ENCODE measurements around the gene NSD1. TPM values are rescaled to one million over a fixed set of nuclear protein-coding genes. Genes with fewer than 3 reads are reported as not detected.
"Not testable (repeated sequence)": the region's sequence is repeated elsewhere in the genome, so short reads cannot be mapped to it uniquely, and the experiment has no call there.

Gene NSD1
- total RNA-seq, 1 donor from 2014 or later: 82.1 TPM

DNA sequence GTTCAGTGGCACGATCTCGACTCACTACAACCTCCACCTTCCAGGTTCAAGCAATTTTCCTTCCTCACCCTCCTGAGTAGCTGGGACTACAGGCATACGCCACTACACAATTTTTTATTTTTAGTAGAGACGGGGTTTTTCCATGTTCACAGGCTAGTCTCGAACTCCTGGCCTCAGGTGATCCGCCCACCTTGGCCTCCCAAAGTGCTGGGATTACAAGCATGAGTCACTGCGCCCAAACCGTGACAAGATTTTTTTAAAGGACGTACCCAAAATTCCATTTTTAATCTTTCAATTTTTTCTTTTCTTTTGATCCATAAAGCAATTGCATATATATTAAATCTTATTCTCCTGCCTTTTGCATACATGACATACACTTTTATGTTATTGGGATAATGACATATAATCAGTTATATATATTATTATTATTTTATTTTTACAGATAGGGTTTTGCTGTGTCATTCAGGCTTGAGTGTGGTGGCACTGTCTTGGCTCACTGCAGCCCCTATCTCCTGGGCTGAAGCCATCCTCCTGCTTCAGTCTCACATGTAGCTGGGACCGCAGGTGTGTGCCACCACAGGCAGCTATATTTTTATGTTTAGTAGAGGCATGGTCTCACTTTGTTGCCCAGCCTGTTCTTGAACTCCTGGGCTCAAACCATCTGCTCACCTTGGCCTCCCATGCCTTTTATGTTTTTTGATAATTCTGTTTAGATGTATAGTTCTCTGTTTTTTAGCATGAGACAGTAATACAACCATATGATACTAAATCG lies 98.1 kb downstream of the NSD1 start:
- no peak for DNase-seq (ENCODE audit: low spot score)

DNA sequence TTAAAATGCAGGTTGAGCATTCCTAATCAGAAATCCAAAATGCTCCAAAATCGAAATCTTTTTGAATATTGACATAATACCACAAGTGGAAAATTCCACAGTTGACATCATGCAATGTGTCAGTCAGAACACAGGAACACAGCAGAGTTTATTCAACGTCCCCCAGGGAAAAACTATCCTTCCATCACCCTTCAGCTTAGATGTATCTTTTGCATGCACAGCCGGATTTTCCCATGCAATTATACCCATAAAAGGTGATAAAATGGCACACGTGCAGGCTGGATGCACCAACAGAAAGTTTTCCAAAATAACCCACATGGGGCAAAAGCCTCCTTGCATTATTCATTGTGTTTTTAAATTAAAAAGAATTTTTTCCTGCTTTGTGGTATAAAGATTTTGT lies 98.8 kb downstream of the NSD1 start:
- DNase-seq (ENCODE audit: low spot score): no peak

DNA sequence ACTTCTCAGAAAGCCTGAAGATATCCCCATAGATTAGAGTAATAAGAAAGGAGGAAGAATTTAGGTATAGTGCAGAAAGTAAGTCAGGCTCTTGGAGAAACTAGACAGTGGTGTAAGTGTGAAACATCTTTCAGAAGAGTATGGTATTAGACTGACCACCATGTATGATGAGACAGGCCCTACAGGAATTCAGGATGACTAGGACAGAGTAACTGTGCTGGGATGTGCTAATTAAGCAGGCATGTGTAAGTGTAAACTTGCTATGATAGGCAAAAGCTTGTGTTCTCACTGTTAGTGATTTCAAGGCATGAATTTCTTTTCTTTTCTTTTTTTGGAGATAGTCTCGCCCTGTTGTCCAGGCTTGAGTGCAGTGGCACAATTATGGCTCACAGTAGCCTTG lies 99.2 kb downstream of the NSD1 start:
- no peak for DNase-seq (ENCODE audit: low spot score)

DNA sequence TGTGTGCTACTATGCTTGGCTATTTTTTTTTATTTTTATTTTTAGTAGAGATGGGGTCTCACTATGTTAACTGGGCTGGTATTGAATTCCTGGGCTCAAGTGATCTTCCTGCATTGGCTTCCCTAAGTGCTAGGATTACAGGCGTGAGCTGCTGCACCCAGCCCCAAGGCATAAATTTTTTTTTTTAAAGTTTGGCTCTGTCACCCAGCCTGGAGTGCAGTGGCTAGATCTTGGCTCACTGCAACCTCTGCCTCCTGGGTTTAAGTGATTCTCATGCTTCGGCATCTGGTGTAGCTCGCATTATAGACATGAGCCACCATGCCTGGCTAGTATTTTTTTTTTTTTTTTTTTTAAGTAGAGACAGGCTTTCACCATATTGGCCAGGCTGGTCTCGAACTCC lies 99.6 kb downstream of the NSD1 start:
- DNase-seq (ENCODE audit: low spot score): no peak

DNA sequence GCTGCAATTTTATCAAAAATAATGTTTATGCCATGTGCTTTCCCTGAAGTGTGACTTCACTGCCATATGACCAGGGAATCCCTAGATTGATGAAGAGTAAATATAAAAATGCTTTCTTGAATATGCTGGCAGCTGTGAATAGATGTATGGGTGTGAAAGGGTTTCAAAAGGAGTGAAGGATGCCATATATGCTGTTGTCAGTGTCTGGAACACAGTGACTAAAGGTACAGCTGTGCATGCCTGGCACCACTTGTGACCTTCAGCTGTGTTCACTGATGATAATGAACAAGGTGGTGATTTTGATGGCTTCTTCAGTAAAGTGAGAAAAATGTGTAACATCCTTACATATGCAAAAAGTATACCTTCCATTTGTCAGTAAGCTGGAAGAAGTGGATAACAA lies 100.2 kb downstream of the NSD1 start:
- DNase-seq (ENCODE audit: low spot score): no peak

DNA sequence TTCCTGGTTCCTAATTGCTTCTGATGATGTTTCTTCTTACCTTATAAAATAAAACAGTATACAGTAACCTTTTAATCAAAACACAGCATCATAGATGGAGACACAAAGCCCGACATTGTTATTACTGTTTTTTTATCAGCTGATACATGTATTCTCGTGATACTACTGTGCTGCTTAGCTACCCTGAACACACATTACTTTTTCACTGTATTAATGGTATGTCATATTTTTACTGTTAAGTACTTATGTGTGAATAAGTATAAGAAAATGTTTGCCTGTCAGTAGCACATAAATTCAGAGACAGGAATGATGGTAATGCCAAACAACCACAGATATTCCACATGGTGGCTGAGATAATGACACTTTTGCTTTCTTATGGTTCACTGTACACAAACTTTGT lies 101.3 kb downstream of the NSD1 start:
- DNase-seq (ENCODE audit: low spot score): no peak

DNA sequence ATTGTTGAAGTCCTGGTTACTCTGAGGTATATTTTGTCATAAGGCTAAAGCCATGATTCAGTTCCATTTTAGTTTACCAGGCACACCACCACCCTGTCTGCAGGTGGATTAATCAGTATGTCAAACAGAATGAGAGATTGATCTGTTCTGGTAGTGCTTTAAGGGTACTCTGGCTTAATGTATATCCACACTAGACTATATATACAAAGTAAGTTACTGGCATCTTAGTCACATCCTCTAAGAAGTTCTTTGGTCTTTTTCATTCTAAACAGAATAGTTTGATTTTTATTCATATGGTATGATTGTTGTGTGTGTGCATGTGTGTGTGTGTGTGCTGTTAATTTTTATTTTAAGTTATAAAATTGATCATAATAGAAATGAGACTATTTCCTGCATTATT lies 108.2 kb downstream of the NSD1 start:
- DNase-seq (ENCODE audit: low spot score): no peak

DNA sequence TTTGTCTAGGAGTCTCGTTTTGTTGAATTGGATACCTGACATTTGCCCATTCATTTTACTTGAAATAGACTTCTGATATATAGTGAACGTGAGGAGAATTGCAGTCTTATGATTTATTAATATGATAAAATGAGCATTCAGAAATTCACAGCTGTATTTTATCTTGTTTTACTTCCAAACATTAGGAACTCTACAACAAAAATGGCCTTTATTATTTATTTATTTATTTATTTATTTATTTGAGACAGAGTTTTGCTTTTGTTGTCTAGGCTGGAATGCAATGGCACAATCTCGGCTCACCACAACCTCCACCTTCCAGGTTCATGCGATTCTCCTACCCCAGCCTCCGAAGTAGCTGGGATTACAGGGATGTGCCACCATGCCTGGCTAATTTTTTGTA lies 108.7 kb downstream of the NSD1 start:
- no peak for DNase-seq (ENCODE audit: low spot score)

DNA sequence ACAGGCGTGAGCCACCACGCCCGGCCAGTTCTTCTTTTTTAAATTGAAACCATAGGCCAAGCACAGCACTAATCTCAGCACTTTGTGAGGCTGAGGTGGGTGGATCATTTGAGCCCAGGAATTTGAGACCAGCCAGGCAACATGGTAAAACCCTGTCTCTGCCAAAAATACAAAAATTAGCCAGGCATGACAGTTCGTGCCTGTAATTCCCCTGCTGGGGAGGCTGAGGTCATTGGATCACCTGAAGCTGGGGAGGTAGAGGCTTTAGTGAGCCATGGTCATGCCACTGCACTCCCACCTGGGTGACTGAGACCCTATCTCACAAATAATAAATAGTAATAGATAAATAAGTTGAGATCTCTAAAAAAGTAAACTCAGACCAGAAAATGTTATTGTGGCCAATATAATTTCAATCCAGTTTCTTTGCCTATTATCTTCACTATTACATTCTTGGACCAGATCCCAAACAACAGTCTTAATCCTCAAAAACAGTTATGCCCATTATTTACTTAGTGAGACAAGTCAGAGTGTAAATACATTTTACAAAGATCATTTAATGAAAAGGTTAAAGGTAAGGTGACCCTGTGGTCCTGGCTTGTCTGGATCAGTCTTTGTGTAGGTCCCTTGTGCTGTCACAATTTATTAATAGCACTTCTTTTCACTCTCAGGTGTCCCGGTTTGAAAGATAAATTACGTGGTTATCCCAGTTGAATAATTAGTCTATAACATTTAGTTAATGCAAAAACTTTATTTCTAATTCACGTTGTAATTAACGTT lies 116.4 kb downstream of the NSD1 start:
- no peak for DNase-seq (ENCODE audit: low spot score)

DNA sequence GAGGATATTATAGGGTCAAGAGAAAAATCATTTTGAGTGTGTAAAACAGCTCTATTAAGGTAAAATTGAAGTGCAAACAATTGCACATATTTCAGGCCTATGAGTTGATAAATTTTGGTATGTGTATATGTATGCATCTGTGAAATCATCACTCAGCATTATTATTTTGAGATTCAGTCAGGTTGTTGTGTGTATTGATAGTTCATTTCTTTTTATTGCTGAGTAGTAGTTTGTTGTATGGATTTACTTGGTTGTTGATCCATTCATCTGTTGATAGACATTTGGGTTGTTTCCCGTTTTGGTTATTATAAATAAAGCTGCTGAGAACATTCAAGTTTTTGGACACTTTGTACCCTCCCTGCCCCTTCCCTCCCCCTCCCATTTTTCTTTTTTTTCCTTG lies 119.7 kb downstream of the NSD1 start:
- DNase-seq (ENCODE audit: low spot score): no peak

DNA sequence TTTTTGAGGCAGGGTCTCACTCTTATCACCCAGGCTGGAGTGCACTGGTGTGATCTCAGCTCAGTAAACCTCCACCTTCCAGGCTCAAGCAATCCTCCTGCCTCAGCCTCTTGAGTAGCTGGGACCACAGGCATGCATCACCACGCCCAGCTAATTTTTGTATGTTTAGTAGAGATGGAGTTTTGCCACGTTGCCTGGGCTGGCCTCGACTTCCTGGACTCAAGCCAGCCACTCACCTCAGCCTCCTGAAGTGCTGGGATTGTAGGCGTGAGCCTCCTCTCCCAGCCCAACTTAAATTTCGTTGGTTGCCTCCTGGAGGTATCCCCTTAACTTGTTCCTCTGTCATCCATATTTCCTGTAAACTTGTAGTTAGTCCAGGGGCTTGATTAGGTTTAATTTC lies 122.7 kb downstream of the NSD1 start:
- no peak for DNase-seq (ENCODE audit: low spot score)

DNA sequence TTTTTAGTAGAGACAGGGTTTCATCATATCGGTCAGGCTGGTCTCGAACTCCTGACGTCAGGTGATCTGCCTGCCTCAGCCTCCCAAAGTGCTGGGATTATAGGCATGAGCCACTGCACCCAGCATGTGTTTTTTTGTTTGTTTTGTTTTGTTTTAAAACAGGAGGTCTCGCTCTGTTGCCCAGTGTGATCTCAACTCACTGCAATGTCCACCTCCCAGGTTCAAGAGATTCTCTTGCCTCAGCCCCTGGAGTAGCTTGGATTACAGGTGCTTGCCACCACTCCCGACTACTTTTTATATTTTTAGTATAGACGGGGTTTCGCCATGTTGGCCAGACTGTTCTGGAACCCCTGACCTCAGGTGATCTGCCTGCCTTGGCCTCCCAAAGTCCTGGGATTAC lies 125.1 kb downstream of the NSD1 start:
- not testable (repeated sequence) for DNase-seq (ENCODE audit: low spot score)

DNA sequence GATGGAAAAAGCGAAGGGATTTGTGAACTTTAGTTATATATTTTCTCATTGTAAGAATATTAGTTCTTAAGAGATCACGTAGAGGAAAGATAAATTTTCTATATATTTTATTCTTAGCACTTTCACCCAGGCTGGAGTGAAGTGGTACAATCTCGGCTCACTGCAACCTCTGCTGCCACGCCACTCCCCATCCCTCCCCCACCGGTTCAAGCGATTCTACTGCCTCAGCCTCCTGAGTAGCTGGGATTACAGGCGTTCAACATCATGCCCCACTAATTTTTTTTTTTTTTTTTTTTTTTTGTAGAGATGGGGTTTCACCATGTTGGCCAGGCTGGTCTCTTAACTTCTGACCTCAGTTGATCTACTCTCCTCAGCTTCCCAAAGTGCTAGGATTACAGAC lies 127.4 kb downstream of the NSD1 start:
- DNase-seq (ENCODE audit: low spot score): no peak

DNA sequence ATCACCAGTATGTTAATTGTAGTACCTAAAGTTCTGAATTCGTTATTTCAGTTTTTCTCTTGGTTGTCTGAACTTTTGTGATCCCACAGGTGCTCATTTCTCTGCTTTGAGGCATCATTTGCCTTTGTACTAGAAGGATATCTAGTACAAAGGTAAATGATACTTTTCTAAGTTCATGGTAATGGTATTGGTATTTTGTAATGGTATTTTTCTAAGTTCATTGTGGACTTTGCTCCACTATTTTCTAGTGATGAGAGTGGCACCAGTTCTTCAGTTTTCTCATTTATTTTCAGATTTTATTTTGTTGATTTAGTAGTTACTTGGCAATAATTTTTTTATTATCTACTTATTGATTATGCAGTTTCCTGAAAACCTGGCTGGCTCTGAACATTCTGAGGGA lies 127.9 kb downstream of the NSD1 start:
- no peak for DNase-seq (ENCODE audit: low spot score)

DNA sequence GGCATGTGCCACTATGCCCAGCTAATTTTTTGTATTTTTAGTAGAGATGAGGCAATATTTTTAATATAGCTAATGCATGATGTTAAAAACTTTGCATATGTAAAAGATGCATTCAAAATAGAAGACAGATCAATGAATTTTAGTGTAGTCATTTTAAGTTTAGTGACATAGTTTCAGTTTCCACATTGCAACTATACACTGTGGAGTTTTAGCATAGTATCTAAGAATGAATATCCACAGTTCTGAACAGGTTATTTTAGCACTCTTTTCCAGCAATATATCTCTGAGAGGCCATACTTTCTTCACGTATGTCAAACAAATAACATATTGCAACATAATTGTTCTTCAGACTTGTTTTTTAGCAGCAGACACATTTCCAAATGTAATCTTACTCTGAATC lies 130.6 kb downstream of the NSD1 start:
- no peak for DNase-seq (ENCODE audit: low spot score)

DNA sequence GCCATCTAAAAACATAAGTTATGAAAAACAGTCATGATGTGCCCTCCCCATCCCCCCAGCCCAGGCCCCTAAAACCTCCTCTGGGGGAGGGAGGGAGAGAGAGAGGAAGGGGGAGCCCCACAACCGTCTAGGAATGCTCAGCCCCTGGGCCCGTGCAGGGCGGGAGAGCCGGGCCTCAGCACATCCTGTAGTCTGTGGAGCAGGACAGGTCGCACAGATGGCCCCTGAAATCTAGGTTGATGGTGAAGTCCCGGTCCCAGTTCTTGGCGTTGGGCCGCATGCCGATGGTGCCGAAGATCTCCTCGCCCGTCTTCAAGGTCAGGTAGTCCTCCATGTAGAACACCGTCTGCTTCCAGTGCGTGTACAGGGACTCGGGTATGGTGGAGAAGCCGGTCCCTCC lies 131.8 kb downstream of the NSD1 start:
- no peak for DNase-seq (ENCODE audit: low spot score)

DNA sequence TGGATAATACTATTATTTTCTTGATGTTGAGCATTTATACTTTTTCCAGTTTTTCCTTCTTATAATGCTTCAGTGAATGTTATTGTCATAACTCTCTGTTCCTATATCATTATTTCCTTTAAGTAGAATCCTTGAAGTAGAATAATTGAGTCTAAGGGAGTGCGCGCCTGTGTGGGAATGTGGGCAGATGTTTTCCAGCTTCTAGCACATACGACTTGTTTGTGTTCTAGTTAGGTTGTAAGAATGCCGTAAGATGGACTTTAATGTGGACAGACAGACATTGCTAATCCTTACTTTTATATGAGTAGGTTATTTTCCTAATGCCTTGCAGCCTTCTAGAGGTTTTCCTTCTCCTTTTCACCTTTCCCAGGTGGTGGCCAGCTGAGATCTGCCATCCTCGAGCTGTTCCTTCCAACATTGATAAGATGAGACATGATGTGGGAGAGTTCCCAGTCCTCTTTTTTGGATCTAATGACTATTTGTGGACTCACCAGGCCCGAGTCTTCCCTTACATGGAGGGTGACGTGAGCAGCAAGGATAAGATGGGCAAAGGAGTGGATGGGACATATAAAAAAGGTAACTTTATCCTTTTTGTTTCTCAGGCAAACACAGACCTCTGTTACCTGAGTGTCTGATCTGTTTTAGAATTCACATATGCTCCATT lies 135.8 kb downstream of the NSD1 start:
- DNase-seq (ENCODE audit: low spot score): no peak

DNA sequence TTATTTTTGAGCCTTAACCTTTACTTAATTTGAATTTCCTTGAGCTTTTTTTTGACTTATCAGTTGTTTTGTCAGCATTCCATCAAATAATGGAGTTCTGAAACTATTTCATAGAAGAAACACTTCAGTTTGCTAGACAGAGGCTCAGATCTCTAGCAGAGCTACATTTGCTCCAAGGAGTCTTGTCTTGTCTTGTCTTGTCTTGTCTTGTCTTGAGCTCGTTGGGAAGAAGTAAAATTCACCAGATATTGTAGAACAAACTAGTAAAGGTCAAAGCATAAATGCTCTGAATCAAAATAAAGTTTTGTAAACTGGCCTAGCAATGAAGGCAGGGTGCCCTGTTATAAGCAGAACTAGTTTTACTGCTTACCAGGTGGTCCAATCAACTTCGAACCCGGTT lies 136.4 kb downstream of the NSD1 start:
- no peak for DNase-seq (ENCODE audit: low spot score)

DNA sequence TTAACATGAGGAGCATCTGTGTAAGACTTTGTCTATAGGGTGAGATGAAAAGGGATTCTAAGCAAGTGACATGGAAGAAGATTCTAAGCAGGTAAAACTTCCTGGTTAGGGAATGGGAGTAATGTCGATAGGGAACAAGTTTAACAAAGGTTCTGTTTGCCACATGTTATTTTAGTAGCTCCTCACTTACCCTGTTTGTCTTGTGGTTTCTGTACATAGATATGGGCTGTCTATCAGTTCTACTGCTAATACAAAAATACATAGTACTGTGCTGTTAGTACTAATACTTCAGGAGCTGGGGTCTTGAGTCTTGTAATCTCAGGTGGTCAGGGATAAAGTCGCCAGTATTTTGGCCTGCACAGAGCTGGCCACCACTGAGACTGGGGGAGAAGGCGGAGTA lies 137.1 kb downstream of the NSD1 start:
- DNase-seq (ENCODE audit: low spot score): no peak

DNA sequence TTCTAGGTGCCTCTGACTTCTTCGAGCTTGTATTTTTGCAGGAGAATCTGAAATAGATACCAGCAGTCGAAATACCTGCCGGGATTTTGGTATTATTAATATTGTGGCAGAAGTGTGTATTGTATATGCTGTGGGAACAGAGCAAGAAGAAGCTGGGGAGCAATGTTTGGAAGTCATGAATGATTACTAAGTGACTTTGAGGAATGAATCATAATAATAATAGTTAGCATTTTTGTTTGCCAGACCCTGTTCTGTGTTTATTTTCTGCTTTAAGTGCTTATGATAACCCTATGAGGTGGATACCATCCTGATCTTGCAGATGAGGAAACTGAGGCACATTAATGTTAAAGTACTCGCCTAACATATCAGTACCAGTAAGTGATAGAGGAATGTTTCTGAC lies 137.5 kb downstream of the NSD1 start:
- DNase-seq (ENCODE audit: low spot score): no peak

DNA sequence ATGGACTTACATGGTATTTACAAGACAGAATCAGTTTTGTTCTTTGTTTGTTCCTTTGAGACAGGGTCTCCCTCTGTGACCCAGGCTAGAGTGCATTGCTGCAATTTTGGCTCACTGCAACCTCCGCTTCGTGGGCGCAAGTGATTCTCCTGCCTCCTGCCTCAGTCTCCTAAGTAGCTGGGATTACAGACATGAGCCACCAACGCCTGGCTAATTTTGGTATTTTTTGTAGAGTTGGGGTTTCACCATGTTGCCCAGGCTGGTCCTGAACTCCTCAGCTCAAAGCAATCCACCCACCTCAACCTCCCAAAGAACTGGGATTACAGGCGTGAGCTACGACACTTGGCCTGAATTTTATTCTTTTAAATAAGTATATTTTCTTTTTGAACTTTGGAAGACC lies 142.3 kb downstream of the NSD1 start:
- DNase-seq (ENCODE audit: low spot score): no peak

DNA sequence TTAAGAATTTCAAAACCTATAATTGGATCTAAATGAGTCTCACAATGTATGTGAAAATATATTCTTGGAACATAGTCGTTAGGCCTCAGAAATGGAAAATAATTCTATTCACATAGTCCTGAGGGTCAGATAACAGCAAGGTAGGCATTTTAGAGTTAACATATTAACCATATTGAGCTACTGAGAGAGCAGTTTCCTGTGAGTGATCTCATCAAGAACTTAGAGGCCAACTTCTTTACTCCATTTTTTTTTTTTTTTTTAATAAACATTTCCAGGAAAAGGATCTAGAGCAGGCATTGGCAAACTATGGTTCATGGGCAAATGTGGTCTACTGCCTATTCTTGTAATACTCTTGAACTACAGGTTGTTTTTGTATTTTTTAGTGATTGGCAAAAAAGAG lies 143.3 kb downstream of the NSD1 start:
- DNase-seq (ENCODE audit: low spot score): no peak

DNA sequence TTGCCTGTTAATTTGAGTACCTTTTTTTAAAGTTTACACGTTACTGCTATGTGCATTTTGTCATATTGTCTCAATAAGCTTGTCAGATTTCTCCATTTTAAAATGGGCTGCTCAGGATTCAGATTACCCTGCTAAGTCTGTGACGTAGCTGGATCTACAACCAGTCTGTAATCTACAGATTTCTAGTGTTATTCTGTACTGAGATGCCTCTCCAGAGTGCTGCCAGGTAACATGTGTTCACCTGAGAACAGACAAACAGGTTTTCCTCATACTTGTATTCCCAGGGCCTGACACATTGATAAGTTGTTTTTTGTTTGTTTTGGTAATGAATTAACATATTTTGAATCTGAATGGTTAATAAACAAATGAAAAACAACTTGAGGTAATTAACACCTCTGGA lies 154.6 kb downstream of the NSD1 start:
- DNase-seq (ENCODE audit: low spot score): no peak
